Fibroblast of the aortic adventitia (primary cell): ENCODE data around the gene DAPL1. TPM values are rescaled to one million over a fixed set of nuclear protein-coding genes. Genes with fewer than 3 reads are reported as not detected.

Experiments used
- DNase-seq: peaks from one replicate; pipeline ENCODE4 v3.0.0-alpha.2; 2010; ENCODE audit warnings: low read depth
- H3K4me3 ChIP-seq: 2 replicates; pipeline ENCODE4 v1.5.1; 2011; ENCODE audit warnings: low read depth, mild to moderate bottlenecking, control low read depth, low read length, moderate library complexity
- total RNA-seq: library from RNA; depleted of rRNA; stranded (reverse); fragments of >200 nt; gene quantifications from 2 replicates; pipeline ENCODE4 v1.2.3, GENCODE V29; 2012; ENCODE audit warnings: low replicate concordance
- TF ChIP-seq, protein P1 (sequence below): IDR thresholded peaks from 2 replicates; pipeline ENCODE4 v1.5.1; 2011; ENCODE audit warnings: mild to moderate bottlenecking, low read length, control low read depth, inconsistent platforms; ENCODE audit not compliant: insufficient read depth

The DAPL1 gene
- total RNA-seq, 1 donor = not detected

- no peak for DNase-seq
- TF ChIP-seq, protein P1, sequence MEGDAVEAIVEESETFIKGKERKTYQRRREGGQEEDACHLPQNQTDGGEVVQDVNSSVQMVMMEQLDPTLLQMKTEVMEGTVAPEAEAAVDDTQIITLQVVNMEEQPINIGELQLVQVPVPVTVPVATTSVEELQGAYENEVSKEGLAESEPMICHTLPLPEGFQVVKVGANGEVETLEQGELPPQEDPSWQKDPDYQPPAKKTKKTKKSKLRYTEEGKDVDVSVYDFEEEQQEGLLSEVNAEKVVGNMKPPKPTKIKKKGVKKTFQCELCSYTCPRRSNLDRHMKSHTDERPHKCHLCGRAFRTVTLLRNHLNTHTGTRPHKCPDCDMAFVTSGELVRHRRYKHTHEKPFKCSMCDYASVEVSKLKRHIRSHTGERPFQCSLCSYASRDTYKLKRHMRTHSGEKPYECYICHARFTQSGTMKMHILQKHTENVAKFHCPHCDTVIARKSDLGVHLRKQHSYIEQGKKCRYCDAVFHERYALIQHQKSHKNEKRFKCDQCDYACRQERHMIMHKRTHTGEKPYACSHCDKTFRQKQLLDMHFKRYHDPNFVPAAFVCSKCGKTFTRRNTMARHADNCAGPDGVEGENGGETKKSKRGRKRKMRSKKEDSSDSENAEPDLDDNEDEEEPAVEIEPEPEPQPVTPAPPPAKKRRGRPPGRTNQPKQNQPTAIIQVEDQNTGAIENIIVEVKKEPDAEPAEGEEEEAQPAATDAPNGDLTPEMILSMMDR = no peak
These were observed 11.2 kb upstream of the DAPL1 start for GRCh38 chr2:158783923-158784322.

GRCh38 chr2:158786897-158787296 lies 8.2 kb upstream of the DAPL1 start:
- TF ChIP-seq, protein P1 = no peak
- DNase-seq = no peak
- no peak overlapping the region for H3K4me3 ChIP-seq

More at GRCh38 chr2:158783923-158784322, 11.2 kb upstream of the DAPL1 start:
- no peak overlapping the region for H3K4me3 ChIP-seq

GRCh38 chr2:158788951-158789350 lies 6.2 kb upstream of the DAPL1 start:
- DNase-seq = no peak
- H3K4me3 ChIP-seq = no peak overlapping the region
- TF ChIP-seq, protein P1 = no peak

- DNase-seq = no peak
- TF ChIP-seq, protein P1 = no peak
These were observed 1.5 kb downstream of the DAPL1 start for GRCh38 chr2:158796652-158797051.

GRCh38 chr2:158797963-158798700 lies 3.0 kb downstream of the DAPL1 start:
- no peak overlapping the region for H3K4me3 ChIP-seq
- TF ChIP-seq, protein P1 = no peak
- no peak for DNase-seq

More at GRCh38 chr2:158796652-158797051, 1.5 kb downstream of the DAPL1 start:
- no peak overlapping the region for H3K4me3 ChIP-seq

DNA sequence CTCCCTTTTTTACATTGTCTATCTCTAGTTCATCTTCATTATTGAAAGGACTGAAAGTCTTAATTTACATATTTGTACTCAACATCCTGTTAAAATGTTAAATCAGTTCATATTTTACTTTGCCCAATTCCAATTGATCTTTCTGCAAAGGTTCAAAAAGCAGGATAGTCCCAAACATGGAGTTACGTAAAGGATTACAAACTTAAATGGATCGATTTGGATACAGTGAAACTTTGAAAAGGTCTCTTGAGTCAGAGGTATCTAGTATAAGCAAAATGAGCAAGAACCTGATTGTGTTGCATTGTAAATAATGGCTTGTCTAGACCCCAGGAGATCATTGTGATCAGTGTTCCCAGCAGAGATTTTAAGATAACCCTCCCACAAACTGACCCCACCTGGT lies 4.1 kb downstream of the DAPL1 start:
- TF ChIP-seq, protein P1 = no peak
- DNase-seq = no peak
- no peak overlapping the region for H3K4me3 ChIP-seq

DNA sequence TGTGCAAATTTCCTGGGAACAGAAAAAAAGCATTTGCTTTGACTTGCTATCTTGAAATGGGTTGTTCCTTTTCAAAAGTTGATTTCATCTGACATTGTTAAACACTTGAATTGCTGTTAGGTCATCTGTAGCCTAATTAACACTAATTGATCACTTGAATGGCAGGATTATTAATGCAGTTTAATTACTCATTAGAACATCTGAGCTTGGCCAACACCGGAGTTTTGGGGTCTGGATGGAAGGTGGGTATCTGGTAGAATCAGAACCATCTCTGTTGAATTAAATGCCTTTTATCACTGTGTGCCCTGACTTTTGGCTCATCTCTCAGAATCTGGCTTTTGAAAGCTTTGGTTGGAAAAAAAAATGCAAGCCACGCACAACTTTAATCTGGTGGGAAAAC lies 8.4 kb downstream of the DAPL1 start:
- no peak overlapping the region for H3K4me3 ChIP-seq
- no peak for DNase-seq
- TF ChIP-seq, protein P1 = no peak
